Measurements from ENCODE around the gene OXNAD1. TPM values are rescaled to one million over a fixed set of nuclear protein-coding genes. Genes with fewer than 3 reads are reported as not detected.

OXNAD1 gene
- total RNA-seq, 1 donor from 2014 or later = 22.3 TPM

DNA sequence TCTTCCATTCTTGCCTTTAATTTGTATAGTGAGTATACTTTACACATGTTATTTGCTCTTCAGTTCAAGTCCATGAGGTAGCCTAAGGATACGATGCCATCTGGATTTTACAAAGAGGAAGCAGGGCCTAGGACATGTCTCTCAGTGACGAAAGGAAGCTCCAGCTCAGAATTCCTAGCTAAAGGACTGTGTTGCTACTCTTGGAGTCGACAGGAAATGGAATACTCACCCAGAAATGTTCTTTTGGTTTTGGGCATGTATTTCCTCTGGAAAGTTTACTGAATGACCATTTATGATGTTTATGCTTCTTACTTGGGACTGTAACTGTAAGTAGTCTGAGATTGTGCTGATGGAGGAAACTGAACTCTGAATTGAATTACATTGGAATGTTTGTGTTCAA is 12.5 kb downstream of the OXNAD1 start:
- no peak for DNase-seq (ENCODE audit: low spot score)

DNA sequence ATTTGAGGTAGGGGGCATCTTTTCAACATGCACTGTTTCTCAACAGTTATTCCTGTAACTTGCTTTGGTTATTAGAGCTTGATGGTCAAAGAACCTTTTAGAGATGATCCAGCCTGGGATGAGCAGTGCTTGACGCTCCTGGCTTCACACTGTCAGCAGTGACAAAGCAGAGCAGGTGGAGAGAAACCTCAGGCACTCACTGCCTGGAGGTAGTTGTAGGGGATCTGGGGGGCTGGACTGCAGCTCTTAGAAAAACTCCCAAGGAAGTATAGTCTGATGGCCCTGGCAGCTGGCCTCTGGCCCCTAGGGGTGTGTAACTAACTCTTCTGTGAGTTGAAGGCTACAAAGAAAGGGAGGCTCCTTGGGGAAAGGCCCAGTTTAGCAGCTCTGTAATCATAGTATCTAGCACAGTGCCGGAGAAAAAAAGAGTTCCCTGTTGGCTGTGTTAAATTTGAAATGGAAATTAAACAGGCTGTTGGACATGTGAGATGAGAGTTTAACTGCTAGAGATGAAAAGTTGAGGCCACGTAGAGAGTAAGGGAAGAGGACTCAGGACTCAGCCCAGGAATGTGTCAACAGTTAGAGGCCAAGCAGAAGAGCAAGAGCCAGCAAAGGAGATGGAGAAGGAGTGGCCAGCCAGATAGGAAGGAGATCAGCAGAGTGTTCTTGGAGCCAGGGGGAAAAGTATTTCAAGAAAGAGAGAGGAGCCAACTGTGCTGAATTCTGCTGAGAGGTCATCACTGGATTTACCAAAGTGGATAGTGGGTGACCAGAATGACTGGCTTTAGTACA is 14.2 kb downstream of the OXNAD1 start:
- DNase-seq (ENCODE audit: low spot score) = no peak

GRCh38 chr3:16280671-16281070 is 15.7 kb downstream of the OXNAD1 start:
- DNase-seq (ENCODE audit: low spot score) = no peak

DNA sequence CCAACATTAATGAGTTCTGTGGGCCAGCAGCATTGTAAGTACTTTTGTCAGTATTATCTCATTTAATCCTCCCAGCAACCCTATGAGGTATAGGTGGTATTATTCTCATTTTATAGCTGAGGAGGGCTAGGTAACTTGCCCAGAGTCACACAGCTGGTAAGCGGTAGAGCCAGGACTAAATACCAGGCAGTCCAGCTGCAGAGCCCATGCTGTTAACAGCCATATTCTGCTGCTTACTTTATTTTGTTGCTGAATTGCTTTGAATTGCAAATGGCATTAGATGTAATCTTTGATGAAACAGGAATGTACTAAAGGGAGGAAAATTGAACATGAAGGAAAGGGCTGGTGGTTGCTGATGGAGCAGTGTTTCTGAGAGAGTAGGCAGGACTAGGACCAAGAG is 19.6 kb downstream of the OXNAD1 start:
- DNase-seq (ENCODE audit: low spot score) = no peak

GRCh38 chr3:16286161-16286560 is 21.1 kb downstream of the OXNAD1 start:
- no peak for DNase-seq (ENCODE audit: low spot score)

DNA sequence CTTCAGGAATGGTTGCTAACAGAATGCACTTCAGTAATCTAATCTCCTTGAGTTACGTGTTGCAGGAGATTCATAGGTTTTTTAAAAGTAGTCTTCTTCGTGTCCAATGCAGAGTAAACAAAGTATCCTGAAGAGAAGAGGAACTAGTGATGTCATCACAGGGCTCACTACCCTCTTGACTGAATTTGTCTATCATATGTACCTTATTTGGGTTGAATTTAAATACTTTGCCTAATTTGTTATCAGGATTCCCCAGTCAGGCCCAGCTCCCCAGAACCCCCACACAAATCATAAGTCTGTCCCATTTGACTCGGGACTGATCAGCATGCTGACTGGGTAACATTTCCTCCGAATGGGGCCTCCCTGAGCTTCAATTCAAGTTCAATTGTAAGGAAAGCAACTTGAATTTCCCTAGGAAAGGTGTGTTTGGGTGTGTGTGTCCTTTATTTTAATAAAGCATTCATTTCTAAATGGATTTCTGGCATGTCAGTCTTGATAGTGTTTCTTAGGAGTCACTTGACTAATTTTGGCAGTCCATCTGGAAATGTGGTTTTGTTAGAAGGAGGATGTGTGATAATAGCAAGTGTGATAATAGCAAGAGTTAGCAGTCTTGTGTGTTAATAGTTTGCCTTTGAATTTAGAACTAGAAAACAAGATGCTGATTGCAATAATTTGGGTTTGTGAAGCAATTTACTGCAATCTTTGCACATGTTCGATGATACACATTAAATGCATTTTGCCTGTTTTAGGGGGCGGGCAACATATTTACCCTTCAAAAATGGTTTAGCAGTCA is 21.9 kb downstream of the OXNAD1 start:
- DNase-seq (ENCODE audit: low spot score) = no peak

- DNase-seq (ENCODE audit: low spot score) = no peak
Measured at GRCh38 chr3:16288664-16289063, 23.7 kb downstream of the OXNAD1 start.

- no peak for DNase-seq (ENCODE audit: low spot score)
Measured at GRCh38 chr3:16289144-16289889, 24.3 kb downstream of the OXNAD1 start.

DNA sequence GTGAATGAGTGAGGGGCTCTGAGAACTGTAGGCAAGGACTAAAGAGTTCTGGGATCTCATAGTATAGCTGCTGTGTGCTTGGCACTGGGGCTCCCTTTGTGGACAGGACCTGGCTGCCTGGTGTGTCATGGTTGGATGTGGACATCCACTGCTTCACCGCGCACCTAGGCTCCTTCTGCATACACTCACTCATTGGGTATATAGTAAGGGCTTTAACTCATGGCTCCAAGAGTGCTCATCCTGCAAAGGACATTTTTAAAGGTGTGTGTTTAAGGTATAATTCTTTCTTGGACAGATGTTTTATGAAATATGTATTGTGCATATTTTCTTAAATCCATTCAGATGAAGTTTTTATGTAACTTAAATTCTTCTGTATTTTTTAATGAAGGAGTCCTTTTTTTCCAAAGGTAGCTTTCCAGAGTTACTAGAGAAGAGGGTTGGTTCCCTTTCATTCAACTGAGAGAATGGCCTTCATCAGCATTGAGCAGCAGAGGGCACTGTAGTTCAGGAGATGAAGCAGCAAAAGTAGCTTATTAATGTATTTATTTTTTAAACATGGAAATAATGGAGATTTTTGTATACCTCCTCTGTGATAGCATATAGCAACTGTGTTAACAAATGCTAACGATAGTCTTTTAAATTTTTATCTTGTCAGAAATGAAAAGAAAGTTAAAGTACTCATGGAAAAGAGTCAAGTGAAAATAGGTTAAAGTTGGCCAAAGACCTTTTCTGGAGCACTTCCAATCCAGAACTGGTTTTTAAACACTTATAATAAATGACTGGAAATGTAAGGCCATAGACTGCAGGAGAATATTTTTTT is 25.2 kb downstream of the OXNAD1 start:
- DNase-seq (ENCODE audit: low spot score) = no peak

GRCh38 chr3:16290827-16291196 is 25.8 kb downstream of the OXNAD1 start:
- no peak for DNase-seq (ENCODE audit: low spot score)

GRCh38 chr3:16294844-16295243 is 29.8 kb downstream of the OXNAD1 start:
- DNase-seq (ENCODE audit: low spot score) = no peak

- no peak for DNase-seq (ENCODE audit: low spot score)
Measured at GRCh38 chr3:16295298-16295890, 30.4 kb downstream of the OXNAD1 start.

DNA sequence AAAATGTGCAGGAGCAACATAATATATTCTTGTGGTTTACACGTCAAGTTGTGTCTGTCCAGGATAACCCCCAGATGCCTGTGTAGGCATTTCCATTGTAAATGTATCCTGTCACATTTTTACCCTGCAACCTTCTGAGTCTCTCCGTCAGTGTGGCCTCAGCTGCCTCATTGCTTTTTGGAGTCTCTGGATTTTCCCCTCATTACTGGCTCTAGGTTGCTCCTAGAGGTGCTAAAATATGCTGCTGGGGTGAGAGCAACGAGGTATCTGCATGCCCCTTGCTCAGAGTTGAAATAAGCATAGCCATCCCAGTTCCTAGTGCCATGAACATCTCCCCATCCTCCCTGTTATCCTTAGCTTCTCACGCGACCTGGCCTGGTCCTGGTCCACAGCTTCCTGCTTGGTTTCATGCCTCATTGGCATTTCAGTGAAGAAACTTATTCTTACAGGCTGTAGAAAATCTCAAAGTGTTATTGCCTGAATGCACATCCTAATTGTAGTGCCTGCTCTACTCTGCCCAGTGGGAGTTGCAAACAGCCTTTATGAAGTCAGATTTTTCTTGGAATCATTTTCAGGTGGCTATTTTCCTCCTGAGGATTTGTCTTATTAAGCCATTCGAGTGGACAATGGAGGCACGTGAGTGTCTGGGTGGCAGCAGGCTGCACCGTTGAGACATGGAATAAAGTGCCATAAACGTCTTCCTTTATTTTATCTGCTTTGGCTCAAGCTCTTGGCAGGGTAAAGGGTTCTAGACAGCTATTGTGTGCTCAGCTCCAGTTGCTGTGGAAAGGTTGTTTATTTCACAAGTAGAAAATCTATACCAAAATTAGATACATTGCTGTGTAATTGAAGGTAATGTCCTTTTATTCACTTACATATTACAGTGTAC is 33.2 kb downstream of the OXNAD1 start:
- DNase-seq (ENCODE audit: low spot score) = no peak

- DNase-seq (ENCODE audit: low spot score) = no peak
Measured at GRCh38 chr3:16298891-16299290, 33.9 kb downstream of the OXNAD1 start.

DNA sequence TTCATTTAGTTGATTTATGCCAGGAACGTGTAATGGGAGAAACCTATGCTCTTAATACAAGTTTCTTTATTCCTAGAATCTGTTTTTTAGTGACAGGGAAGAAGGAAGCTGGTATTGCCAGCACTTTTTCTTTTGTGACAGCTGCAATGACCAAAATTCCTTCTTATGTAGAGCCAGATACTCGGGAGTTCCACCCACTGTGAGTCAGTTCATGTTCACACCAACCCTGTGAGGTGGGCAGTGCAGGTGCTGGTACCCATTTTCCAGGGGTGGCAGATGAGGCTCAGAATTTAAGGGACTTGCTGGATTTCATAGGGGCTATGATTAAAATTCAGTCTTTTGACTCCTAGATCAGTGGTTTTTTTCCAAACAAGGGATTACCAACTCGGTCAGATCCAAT is 34.7 kb downstream of the OXNAD1 start:
- DNase-seq (ENCODE audit: low spot score) = no peak

DNA sequence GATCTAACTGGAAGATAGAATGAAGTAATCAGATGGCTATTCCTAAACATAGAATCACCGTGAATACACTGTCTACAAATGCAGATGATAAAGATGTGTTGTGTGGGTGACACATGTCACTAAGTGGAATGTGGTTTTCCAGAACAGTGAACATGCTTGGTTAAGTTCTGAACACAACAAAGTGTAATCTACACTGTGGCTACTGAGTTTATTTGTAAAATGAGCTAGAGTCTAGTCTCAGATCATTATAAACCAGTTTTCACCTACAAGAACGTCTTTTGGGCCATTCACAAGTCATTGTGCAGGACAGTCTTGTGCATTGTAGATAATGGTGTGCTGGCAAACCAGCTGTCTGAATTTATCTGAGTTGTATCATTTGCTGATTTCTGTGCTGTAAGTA is 35.3 kb downstream of the OXNAD1 start:
- DNase-seq (ENCODE audit: low spot score) = no peak

DNA sequence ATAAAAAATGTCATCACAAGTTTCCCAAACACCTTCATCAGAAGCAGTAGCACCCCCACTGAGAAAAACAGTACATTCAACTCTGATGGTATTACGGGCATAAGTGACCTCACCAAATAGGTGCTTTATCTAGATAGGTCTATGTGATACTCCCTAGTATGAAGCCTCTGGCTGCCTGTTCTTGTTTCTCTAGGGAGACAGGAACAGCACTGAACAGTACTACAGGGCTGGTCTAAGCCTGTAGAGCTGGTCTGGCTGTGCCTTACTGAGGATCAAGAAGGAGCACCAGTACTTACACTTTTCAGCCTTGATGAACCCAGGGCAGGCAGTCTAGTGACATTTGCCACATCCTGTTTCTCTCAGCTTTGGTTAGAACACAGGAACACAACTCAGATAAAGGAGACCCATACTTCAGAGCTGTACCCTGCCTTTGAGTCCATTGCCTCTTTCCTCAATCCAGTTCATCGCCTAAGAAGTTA is 35.9 kb downstream of the OXNAD1 start:
- DNase-seq (ENCODE audit: low spot score) = no peak

GRCh38 chr3:16301507-16301906 is 36.5 kb downstream of the OXNAD1 start:
- no peak for DNase-seq (ENCODE audit: low spot score)

GRCh38 chr3:16302082-16302631 is 37.1 kb downstream of the OXNAD1 start:
- no peak for DNase-seq (ENCODE audit: low spot score)
